ENCODE data around the gene SH3BP2. TPM values are rescaled to one million over a fixed set of nuclear protein-coding genes. Genes with fewer than 3 reads are reported as not detected.

SH3BP2 gene
- total RNA-seq, 1 experiment from 2014 or later, result 52.8 TPM

- RAD21 ChIA-PET (ENCODE audit: low non-redundant PET in 1 of 2, low total read pairs in 2 of 2, uncharacterized antibody in 2 of 2, unreplicated experiment in 2 of 2), result no interaction called here
- H3K4me1 ChIP-seq (ENCODE audit: control insufficient read depth in 1 of 2, insufficient read depth in 2 of 2, low read length in 2 of 2), result peaks cover 21 to 34% of the 10 kb centered on the region in 2 experiments
- BruUV-seq (replicated peaks), result no TSS peak
- no peak overlapping the region for H3K4me2 ChIP-seq (ENCODE audit: low read length)
- H2AFZ ChIP-seq (ENCODE audit: low read depth, low read length, poor library complexity, severe bottlenecking), result no peak overlapping the region
- no peak overlapping the region for H3K27ac ChIP-seq (ENCODE audit: low read depth, low read length)
- ATAC-seq (no peak), DNase-seq (ENCODE audit: low read depth, low spot score) (no peak)
- H3K9me3 ChIP-seq (ENCODE audit: control insufficient read depth in 1 of 2, insufficient read depth in 1 of 2, low read depth in 1 of 2, low read length in 2 of 2), result no peaks in the 10 kb centered on the region
- intact Hi-C loops (cut with micrococcal nuclease), result no loop called here
- TF ChIP-seq FOSL1 (IDR thresholded peaks at IDR 0.05; ENCODE audit: low read depth) (no peak), ZNF274 (IDR thresholded peaks at IDR 0.05; ENCODE audit: low read depth, low read length) (no peak), CTCF (IDR thresholded peaks at IDR 0.05 in 2 of 3, conservative IDR thresholded peaks at IDR 0.05 in 1 of 3; ENCODE audit: borderline replicate concordance in 1 of 3, insufficient read depth in 1 of 3, low read depth in 2 of 3, low read length in 2 of 3) (no peak), POLR2A (IDR thresholded peaks at IDR 0.05; ENCODE audit: borderline replicate concordance, extremely low read depth, insufficient read depth, insufficient read length) (no peak), EZH2 (IDR thresholded peaks at IDR 0.05) (no peak), MAX (IDR thresholded peaks at IDR 0.05) (no peak), SRF (IDR thresholded peaks at IDR 0.05; ENCODE audit: low read depth) (no peak), TCF7L2 (IDR thresholded peaks at IDR 0.05; ENCODE audit: borderline replicate concordance, extremely low read depth, insufficient read depth, insufficient read length) (no peak), JUND (IDR thresholded peaks at IDR 0.05) (no peak), CBX3 (IDR thresholded peaks at IDR 0.05; ENCODE audit: low read depth) (no peak)
- H3K4me3 ChIP-seq (replicated peaks in 1 of 2; ENCODE audit: low read depth in 1 of 2, low read length in 2 of 2), result no peak overlapping the region
- H4K20me1 ChIP-seq (ENCODE audit: insufficient read depth), result no peaks in the 10 kb centered on the region
- POLR2A ChIA-PET, result no interaction called here
- no peak overlapping the region for H3K9ac ChIP-seq (ENCODE audit: low read length)
- CTCF ChIA-PET, result no interaction called here
- no peaks in the 10 kb centered on the region for H3K27me3 ChIP-seq (ENCODE audit: insufficient read depth, low read length)
- H3K36me3 ChIP-seq (ENCODE audit: control insufficient read depth in 1 of 2, insufficient read depth in 2 of 2, low read length in 2 of 2), result no peaks in the 10 kb centered on the region
- no peaks in the 10 kb centered on the region for H3K9me2 ChIP-seq (ENCODE audit: insufficient read depth)
- H3K79me2 ChIP-seq (ENCODE audit: insufficient read depth, low read length), result peaks cover 34% of the 10 kb centered on the region
Measured at GRCh38 chr4:2757426-2757825, 35.5 kb upstream of the SH3BP2 start.
